Activated CD4-positive, alpha-beta T cell treated with anti-CD3 and anti-CD28 coated beads, Interleukin-2, amount 50 U/mL, for 4 hours (primary cell): ENCODE measurements around the gene ZSCAN30.
"Not testable (repeated sequence)": the region's sequence is repeated elsewhere in the genome, so short reads cannot be mapped to it uniquely, and the experiment has no call there.

Experiments used
- DNase-seq, 2 experiments: peaks; one replicate each; pipeline ENCODE4 v3.0.0-alpha.2; 2020

ZSCAN30 gene

GRCh38 chr18:35227254-35227653 is 62.8 kb downstream of the ZSCAN30 start:
- DNase-seq: no peak

- no peak for DNase-seq
These were observed 66.2 kb downstream of the ZSCAN30 start for GRCh38 chr18:35223797-35224196.

- DNase-seq: no peak
These were observed 69.6 kb downstream of the ZSCAN30 start for GRCh38 chr18:35220424-35220823.

GRCh38 chr18:35219331-35219730 is 70.7 kb downstream of the ZSCAN30 start:
- DNase-seq: not testable (repeated sequence)

GRCh38 chr18:35216611-35217010 is 73.4 kb downstream of the ZSCAN30 start:
- not testable (repeated sequence) for DNase-seq

- no peak for DNase-seq
These were observed 75.0 kb downstream of the ZSCAN30 start for GRCh38 chr18:35215026-35215425.

GRCh38 chr18:35205746-35206458 is 84.1 kb downstream of the ZSCAN30 start:
- not testable (repeated sequence) for DNase-seq

GRCh38 chr18:35205199-35205712 is 84.8 kb downstream of the ZSCAN30 start:
- no peak for DNase-seq

- no peak for DNase-seq
These were observed 87.0 kb downstream of the ZSCAN30 start for GRCh38 chr18:35203067-35203466.

- DNase-seq: no peak
These were observed 88.6 kb downstream of the ZSCAN30 start for GRCh38 chr18:35201256-35201931.
